ENCODE results near the gene MAP1LC3B.
"Not testable (repeated sequence)": the region's sequence is repeated elsewhere in the genome, so short reads cannot be mapped to it uniquely, and the experiment has no call there.

Gene MAP1LC3B

DNA sequence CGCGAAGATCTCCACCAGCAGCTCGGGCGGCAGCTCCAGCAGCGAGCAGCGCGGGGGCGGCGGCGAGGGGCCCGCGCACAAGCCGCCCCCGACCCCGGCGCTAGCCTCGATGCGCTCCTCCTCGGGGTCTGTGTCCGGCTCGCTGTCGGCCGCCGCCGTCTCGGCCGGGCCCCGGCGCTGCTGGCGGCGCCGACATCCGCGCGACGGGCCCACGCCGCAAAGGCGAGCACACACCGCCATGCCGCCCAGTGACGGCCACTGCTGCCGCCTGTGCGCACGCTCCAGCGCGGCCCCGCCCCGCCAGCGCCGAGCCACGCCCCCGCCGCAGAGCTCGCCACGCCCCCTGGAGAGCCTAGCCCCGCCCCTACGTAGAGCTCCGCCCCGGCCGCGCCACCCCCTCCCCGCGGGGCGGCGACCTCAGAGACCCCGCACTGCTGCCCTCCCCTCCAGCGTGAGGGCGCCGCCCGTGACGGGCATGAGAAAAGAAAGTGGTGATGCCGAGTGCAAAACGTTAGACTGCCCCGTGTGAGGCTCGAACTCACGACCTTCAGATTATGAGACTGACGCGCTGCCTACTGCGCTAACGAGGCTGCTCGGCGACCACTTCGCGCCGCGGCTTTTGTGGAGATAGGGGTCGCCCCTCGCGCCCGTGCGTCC, 8.5 kb upstream of the MAP1LC3B start, which contains the start of gene FBXO31:
Gene FBXO31 (minus strand): TSS at position 272 of the 657 bp plus-strand sequence. CDS start 32 bp downstream, at position 240.
- peak; percentile 86 for DNase-seq

- no peak for DNase-seq
These were observed 7.8 kb upstream of the MAP1LC3B start for GRCh38 chr16:87384162-87384874.

DNA sequence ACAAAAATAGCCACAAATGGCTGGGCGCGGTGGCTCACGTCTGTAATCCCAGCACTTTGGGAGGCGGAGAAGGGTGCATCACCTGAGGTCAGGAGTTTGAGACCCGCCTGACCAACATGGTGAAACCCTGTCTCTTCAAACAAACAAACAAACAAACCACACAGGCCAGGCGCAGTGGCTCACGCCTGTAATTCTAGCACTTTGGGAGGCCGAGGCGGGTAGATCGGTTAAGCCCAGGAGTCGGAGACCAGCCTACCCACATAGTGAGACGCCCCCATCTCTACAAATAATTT, 7.3 kb upstream of the MAP1LC3B start:
- DNase-seq: not testable (repeated sequence)

- DNase-seq: peak; percentile 76
These were observed 4.0 kb upstream of the MAP1LC3B start for GRCh38 chr16:87387942-87388817.

DNA sequence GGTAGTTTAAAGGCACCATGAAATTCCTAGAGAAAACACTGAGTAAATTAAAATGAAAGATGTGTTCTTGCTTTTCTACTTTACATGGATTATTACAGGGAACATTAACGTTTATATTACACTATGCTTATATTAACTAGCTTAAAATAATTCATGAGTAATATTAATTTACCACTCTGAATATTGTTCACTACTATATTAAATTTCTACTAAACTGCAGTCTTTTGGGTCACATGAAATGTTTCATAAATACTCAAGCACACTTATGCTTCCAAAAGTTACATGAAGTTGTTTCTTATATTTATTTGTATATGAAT, 3.4 kb upstream of the MAP1LC3B start:
- no peak for DNase-seq

DNA sequence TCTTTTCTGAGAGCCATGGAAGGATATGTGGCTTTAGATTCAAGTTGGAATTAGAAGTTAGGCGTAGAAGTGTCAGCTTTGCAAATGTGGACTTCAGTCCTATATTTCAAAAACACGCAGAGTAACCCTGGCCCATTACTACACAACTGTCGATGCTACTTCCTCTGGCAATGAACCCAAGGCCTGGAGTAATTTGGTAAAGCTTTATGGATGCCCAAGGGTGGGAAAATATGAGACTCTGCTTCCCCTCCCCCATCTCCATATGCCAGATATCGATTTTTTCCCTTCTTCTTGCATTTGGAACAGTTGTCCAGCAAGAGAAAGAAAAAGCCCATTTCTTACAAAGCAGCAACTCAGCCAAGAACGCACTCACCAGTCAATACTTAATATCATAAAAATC, 2.9 kb upstream of the MAP1LC3B start:
- no peak for DNase-seq

DNA sequence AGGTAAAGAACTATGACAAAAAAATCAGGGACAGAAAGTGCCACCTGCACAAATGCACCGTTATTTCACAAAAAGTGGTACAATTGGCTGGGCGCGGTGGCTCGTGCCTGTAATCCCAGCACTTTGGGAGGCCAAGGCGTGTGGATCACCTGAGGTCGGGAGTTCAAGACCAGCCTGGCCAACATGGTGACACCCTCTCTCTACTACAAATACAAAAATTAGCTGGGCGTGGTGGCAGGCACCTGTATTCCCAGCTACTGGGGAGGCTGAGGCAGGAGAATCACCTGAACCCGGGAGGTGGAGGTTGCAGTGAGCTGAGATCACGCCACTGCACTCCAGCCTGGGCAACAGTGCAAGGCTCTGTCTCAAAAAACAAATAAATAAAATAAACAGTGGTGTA, 2.2 kb upstream of the MAP1LC3B start:
- not testable (repeated sequence) for DNase-seq

DNA sequence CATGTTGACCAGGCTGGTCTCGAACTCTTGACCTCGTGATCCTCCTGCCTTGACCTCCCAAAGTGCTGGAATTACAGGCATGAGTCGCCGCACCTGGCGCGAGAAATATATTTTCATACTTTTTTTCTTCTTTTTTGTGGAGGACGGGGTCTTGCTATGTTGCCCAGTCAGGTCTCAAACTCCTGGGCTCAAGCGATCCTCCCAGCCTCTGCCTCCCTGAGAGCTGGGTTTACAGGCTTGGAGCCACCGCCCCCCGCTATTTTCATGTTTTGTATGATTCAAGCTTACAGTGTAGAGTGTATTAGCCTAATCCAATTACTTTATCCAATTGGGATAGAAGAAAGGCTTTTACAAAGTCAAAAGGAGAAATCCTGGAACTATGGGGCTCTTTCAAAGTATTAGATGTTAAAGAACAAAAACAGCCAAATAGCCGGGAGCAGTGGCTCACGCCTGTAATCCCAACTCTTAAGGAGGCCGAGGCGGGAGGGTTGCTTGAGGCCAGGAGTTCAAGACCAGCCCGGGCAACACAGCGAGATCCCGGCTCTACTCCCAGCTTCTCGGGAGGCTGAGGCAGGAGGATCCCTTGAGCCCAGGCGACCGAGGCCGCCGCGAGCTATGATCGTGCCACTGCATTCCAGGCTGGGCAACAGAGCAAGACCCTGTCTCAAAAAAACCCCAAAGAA, 1.4 kb upstream of the MAP1LC3B start:
- no peak for DNase-seq

GRCh38 chr16:87391324-87391949, 699 bp upstream of the MAP1LC3B start:
- no peak for DNase-seq

GRCh38 chr16:87392821-87393679, 914 bp downstream of the MAP1LC3B start:
- DNase-seq: peak; percentile 19

GRCh38 chr16:87393680-87394055, 1.5 kb downstream of the MAP1LC3B start:
- no peak for DNase-seq

DNA sequence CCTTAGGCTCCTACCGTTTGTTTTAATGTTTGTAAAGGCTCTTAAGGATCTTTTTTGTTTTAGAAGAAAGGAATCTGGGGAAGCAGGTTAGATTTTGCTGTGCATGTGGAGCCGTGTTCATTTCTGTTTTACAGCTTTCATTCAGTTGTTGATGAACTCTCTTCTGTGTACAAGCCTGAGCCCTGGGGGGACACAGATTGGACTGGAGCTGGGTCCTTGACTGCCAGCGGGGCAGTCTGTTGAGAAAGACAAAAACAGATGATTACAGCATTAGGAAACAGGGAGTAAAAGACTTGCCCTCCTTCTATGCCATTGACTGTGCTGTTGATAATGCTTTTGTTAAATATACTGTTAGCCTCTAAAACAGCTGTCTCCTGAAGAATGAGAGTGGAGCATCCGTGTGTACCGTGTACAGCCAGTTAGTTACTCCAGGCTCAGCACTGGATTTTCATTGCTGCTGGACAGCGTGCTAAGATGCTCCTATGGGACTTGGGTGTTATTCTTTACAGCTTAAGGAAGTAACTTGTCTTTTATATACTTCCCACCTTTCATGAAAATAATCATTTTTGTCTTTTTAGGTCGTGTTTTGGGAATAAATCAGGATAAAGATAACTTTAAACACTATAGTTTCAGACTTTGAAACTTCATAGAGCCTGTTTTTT, 3.2 kb downstream of the MAP1LC3B start:
- no peak for DNase-seq

- no peak for DNase-seq
These were observed 12.9 kb downstream of the MAP1LC3B start for GRCh38 chr16:87404764-87405625.

GRCh38 chr16:87406495-87407088, 14.5 kb downstream of the MAP1LC3B start:
- no peak for DNase-seq

DNA sequence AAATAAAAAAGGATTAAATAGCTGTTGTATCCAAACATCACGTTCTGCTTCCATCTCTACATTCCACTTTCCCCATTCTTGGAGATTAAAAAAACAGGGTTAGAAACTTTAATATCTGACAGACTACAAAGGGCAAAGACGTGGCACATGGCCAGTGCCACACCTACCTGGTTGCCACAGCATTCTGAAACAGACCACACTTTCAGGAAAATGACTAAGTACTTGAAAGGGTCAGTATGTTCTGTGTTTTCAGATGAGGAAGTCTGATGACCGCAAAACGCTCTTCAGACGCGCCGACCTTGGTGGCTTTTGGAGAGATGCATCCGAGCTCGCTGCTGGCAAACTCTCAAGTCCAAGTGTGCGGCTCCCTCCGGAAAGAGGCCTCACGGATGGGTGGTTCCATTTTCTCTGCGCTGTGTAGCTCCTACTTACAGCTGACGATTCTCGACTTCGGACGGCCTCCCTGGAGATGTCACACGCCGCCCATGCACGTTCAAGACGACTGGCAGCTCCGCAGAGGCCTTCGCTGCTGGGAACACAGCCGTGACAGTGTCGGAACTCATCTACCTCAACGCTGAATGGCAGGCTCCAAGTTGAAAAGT, 15.5 kb downstream of the MAP1LC3B start:
- no peak for DNase-seq

DNA sequence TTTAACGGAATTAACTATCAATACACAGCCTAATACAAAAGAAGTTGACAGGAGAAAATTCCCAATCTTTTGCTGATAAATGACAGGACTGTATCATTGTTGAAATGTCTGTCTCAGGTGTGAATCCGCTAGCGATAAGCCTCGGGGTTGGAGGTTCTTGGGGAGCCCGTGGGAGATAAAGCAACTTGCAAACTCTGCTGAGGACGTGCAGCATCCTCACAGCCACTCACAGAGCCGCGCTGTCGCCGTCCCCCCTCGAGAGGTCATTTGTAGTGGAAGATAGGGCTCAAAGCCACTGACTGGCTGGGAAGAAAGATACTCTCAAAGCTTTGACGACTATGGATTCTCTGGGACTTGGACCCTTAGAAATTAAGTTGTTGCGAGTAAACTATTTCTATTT, 17.0 kb downstream of the MAP1LC3B start:
- DNase-seq: no peak

- no peak for DNase-seq
These were observed 17.6 kb downstream of the MAP1LC3B start for GRCh38 chr16:87409781-87410180.

GRCh38 chr16:87410530-87410929, 18.4 kb downstream of the MAP1LC3B start:
- no peak for DNase-seq

- no peak for DNase-seq
These were observed 18.8 kb downstream of the MAP1LC3B start for GRCh38 chr16:87410968-87411367.

Measured in activated CD4-positive, alpha-beta T cell treated with anti-CD3 and anti-CD28 coated beads for 1 hour (primary cell).